Tibial nerve (tissue), 3 donors: Measurements from ENCODE around the gene UCP3.

Source experiments
- POLR2A ChIP-seq, 2 donors: fragments of 450-650 bp; IDR thresholded peaks; one replicate each; pipeline ENCODE4 v1.6.1; 2017; ENCODE audit warnings: antibody characterized with exemption in 2 of 2, mild to moderate bottlenecking in 2 of 2, moderate library complexity in 2 of 2
- TF ChIP-seq, protein P1 (sequence below), 5 experiments: fragments of 200-600 bp in 3 of 5; fragments of 450-650 bp in 2 of 5; sonication (generic) in 3 of 5; IDR thresholded peaks; one replicate each; pipeline ENCODE4 v1.5.1; 2016 to 2019; ENCODE audit warnings: antibody characterized with exemption in 5 of 5, mild to moderate bottlenecking in 3 of 5, moderate library complexity in 2 of 5

DNA sequence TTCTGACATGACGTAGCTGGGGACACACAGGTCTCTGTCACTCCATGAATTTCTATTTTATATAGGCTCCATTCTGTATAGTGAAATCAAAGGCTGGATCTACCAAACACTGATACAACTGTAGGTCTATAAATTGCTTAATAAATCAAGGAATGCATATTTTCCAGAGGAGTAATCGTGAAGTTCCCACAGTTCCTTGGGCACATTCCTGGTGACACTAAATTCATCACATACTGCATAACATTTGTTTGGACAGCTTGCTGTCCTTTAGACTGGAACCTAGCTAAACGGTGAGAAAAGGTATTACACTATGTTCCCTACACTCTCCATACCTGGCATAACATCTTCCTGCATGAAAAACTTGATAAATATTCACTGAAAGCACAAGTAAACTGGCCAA lies 41.6 kb upstream of the UCP3 start:
- TF ChIP-seq, protein P1, sequence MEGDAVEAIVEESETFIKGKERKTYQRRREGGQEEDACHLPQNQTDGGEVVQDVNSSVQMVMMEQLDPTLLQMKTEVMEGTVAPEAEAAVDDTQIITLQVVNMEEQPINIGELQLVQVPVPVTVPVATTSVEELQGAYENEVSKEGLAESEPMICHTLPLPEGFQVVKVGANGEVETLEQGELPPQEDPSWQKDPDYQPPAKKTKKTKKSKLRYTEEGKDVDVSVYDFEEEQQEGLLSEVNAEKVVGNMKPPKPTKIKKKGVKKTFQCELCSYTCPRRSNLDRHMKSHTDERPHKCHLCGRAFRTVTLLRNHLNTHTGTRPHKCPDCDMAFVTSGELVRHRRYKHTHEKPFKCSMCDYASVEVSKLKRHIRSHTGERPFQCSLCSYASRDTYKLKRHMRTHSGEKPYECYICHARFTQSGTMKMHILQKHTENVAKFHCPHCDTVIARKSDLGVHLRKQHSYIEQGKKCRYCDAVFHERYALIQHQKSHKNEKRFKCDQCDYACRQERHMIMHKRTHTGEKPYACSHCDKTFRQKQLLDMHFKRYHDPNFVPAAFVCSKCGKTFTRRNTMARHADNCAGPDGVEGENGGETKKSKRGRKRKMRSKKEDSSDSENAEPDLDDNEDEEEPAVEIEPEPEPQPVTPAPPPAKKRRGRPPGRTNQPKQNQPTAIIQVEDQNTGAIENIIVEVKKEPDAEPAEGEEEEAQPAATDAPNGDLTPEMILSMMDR (IDR thresholded peaks at IDR 0.05): no peak
- TF ChIP-seq POLR2A (IDR thresholded peaks at IDR 0.05): no peak
